ENCODE measurements around the gene ATF6.

Gene ATF6

GRCh38 chr1:162006081-162006480 is 240.0 kb downstream of the ATF6 start:
- DNase-seq = no peak

DNA sequence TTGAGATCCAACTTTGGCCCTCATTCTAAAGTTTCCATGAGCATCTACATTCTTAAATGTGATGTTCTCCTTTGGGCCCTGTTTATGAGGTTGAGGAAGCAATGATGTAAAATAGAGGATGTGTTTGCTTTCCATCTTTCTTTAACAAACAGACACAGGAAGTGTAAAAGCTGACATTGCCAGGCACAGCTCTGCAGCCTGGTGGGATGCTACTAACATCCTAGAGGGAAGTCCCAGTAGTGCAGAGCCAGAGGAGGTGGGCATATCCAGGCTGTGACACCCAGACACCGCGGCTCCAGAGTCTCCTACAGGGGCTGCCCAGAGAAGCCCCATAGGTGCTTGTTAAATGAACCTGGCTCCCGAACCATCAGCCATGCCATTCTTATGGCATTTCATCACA is 241.3 kb downstream of the ATF6 start:
- DNase-seq = no peak

- no peak for DNase-seq
These were observed 242.7 kb downstream of the ATF6 start for GRCh38 chr1:162008799-162009198.

DNA sequence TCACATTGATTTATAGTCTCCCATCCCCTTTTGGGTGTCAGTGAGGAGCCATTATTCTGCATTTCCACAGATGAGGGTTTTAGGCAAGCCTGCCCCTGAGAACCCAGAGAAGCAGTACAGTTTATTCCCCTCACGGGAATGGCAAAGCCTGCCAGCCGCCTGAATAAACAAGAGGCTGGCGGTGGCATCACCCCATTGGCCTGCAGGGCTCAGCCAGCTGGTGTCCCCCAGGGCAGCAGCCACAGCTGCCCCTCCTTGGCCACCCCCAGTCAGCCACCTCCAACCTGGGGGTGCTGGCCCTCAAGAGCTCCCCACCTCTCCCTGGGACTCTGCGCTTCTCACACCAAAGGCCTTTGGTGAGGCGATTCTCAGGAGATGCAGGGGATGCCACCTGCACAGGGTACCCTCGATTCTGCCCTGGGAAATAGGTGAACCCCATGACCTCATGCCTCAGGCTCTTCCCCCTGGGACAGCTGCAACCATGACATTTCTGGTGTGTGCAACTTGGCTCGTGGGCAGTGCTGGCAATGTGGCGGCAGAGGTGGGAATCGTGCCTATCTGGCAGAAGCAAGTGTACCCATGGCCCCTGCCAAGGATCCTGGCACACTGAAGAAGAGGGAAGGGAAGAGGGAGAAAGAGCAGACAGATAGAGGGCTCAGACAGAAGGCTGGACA is 243.5 kb downstream of the ATF6 start:
- DNase-seq = no peak

- DNase-seq = no peak
These were observed 244.0 kb downstream of the ATF6 start for GRCh38 chr1:162010175-162010506.

GRCh38 chr1:162011337-162012012 is 245.4 kb downstream of the ATF6 start:
- DNase-seq = no peak

DNA sequence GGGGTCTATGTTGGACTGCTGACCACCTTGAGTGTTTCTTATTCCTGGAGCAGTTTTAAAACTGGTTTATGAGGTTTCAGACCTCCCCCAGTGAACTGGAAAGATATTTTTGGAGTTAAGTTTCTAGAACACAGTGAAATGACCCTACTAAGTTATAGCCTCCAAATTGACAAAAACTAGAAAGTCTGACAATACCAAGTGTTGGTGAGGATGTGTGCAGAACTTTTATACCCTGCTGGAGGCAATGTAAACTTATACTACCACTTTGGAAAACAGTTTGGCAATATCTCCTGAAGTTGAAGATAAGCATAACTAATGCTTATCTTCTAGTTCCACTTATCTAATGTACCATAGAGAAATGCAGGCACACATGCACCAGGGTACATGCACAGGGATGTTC is 247.2 kb downstream of the ATF6 start:
- no peak for DNase-seq

All from CD4-positive, alpha-beta T cell treated with Interleukin-1 beta for 1 hour (primary cell).